Superior temporal gyrus (tissue), 1 donor: ENCODE data around the gene AIRE.

Experiments
- DNase-seq: peaks from one replicate; pipeline ENCODE4 v3.0.0-alpha.2; 2016; ENCODE audit errors: extremely low spot score

Gene AIRE

GRCh38 chr21:44324854-44325107 lies 39.1 kb downstream of the AIRE start:
- no peak for DNase-seq

DNA sequence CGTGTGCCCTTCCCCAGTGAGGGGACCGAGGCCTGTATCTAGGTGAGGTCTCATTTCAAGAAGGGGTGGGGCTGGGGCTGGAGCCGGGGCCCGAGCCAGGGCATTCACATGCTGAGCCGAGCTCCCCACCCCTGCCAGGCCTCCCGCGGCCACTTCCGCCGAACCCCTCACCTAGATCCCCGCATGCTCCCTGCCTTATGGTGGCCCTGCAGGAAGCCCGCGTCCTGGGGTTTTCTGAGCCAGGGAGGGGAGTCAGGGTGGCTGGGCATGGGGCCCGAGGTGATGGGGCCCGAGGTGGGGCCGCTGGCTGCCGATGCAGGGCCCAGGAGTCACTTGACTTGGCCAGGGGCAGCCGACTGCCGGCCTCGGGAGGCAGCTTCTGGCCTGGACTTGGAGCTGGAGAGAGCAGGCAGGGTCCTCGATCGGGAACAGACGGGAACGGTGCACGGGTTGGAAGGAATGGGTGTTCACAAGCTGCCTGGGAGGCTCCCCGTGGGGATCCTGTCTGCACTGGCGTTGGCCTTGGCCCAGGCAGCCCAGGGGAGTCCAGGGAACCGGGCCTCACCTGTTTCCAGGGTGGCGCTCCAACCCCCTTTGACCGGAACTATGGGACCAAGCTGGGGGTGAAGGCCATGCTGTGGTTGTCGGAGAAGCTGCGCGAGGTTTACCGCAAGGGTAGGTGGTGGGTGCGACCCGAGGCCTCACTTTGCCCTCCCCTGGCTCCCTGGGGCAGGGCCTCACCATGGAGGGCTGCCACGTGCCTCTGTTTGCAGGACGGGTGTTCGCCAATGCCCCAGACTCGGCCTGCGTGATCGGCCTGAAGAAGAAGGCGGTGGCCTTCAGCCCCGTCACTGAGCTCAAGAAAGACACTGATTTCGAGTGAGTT lies 40.0 kb downstream of the AIRE start:
- DNase-seq = no peak

DNA sequence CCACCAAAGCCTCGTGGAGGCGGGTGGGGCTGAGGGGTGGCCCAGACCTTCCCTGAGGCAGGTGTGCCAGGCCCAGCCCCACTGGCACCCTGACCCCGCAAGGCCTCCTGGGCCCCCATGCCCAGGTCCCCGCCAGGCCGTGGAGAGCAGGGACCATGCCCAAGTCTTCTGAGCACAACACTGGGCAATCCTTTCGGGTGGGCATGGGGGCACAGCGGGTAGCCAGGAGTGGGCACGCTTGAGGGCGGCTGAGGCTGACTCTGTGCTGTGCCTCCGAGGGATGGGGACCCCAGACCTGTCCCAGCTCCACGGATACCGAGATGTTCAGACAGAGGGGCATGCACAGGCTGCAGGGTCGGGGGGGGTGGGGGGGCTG lies 40.6 kb downstream of the AIRE start:
- DNase-seq = no peak

GRCh38 chr21:44326716-44327602 lies 41.3 kb downstream of the AIRE start:
- DNase-seq = no peak

GRCh38 chr21:44327603-44327974 lies 41.9 kb downstream of the AIRE start:
- no peak for DNase-seq

- DNase-seq = no peak
Measured at GRCh38 chr21:44328242-44328895, 42.7 kb downstream of the AIRE start.

GRCh38 chr21:44329086-44329889 lies 43.6 kb downstream of the AIRE start:
- DNase-seq = peak; percentile 24

- no peak for DNase-seq
Measured at GRCh38 chr21:44329971-44330681, 44.5 kb downstream of the AIRE start.

- DNase-seq = no peak
Measured at GRCh38 chr21:44330698-44331097, 45.0 kb downstream of the AIRE start.

- DNase-seq = no peak
Measured at GRCh38 chr21:44331209-44331608, 45.5 kb downstream of the AIRE start.

GRCh38 chr21:44331650-44332307 lies 46.1 kb downstream of the AIRE start:
- DNase-seq = no peak

DNA sequence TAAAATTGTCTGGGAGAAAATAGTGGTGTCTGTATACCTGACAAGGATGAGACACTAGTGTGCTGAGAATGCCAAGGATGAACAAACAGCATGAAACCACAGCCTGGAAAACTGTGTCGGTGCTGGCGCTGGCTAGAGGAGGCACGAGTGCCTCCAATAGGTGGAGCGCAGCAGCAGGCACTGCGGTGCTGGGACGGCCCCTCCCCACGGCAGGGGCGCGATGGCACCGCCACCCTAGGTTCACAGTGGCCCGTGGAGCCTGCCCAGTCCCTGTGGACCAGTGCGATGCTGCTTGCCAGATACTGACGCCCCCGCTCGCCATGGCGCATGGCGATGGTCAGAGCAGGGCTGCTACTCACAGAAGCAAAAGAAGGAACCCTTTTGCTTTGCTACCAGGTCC lies 46.7 kb downstream of the AIRE start:
- DNase-seq = no peak

- DNase-seq = no peak
Measured at GRCh38 chr21:44332965-44333364, 47.3 kb downstream of the AIRE start.

- no peak for DNase-seq
Measured at GRCh38 chr21:44333509-44334328, 48.0 kb downstream of the AIRE start.

DNA sequence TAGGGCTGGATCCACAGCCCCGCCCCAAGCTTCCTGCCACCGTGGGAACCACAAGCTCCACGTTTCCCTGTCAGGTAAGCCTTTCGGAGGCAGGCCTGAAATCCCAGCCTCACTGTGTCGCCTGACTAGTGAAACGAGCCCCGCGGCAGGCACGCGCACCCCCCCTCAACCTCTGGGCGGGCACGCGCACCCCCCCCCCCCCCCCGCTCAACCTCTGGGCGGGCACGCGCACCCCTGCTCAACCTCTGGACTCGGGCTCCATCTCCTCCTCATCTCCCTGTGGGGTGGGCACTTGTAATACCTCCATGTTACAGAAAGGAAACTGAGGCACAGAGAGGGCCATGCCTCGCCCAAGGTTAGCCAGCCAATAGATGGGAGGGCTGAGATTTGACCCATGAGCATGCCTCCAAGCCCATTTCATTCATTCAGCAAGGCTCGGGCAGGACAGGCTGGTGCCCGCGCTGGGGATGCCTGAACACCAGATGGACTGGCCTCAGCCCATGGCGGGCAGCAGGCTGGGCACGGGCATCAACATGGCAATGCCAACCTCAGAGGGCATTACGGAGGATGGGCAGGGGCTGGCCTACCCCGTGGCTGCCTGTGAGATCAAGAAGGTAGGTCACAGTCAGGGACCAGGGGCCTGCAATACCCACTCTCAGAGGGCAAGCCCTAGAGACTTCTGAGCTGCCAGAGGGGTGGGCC lies 48.8 kb downstream of the AIRE start:
- DNase-seq = no peak

DNA sequence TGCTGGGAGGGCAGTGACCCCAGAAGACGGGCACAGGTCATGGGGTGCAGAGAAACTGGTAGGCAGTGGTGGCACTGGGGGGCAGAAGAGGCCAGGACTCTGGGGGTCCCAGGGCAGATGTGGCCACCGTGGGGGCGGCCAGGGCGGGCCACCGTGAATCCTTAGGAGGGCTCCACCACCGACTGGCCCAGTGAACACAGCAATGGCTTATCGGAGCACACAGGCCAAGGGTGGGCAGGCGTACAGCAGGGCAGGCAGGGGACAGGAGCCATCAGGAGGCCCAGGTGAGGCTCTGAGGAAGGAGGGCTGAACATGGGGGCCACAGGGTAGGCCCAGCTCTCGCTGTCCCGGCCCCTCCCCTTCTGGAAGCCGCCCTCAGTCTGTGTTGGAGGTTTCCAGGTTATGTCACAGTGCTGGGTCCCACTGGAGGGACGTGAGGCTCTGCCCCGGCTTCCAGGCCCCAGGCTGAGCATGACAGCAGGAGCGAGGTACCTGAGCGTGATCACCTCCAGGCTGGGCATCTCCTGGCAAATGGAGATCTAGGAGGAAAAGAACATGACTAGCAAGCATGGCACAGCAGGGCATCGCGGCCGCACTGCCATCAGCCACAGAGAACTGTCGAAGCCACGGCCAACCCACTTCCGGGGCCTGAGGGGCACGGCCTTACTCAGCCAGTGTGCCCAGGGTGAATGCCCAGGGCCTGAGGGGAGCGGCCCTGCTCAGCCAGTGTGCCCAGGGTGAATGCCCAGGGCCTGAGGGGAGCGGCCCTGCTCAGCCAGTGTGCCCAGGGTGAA lies 49.8 kb downstream of the AIRE start:
- no peak for DNase-seq

DNA sequence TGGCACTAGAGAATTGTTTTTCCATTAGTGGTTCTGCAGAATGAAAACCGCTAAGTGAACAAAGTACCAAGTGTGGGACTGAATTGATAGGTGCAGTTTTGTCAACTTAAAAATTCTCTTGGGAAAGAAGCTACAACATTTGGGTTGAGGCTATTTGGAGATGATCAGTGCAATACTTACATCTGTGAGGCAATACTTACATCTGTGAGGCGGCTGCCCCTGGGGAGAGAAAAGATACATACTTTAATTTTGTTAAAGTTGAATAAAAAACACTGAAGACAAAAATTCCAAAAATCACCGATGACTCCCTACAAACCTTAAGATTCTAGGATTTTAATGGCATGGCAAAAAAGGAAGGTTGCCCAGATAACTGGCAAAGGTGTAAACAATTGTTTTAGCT lies 51.8 kb downstream of the AIRE start:
- DNase-seq = no peak
